VCaP (cell line): ENCODE results near the gene CCDC149.
A peak's percentile ranks its signal among the peaks of the same experiment; 100 is the strongest.

Experiments used
- H3K27ac ChIP-seq: fragments of 450-650 bp; 2 replicates; pipeline ENCODE4 v1.5.1; 2017
- CTCF ChIP-seq: fragments of 450-650 bp; conservative IDR thresholded peaks from 2 replicates; pipeline ENCODE4 v1.5.1; 2017; ENCODE audit warnings: mild to moderate bottlenecking, moderate library complexity

The CCDC149 gene

GRCh38 chr4:24805067-24805466 is 107.8 kb downstream of the CCDC149 start:
- peak overlapping the region; percentile 88 for H3K27ac ChIP-seq
- TF ChIP-seq CTCF = no peak

- H3K27ac ChIP-seq = no peak overlapping the region
- TF ChIP-seq CTCF = no peak
These were observed 110.2 kb downstream of the CCDC149 start for GRCh38 chr4:24802648-24803047.

GRCh38 chr4:24801136-24801855 is 111.5 kb downstream of the CCDC149 start:
- no peak for TF ChIP-seq CTCF
- H3K27ac ChIP-seq = no peak overlapping the region

- no peak overlapping the region for H3K27ac ChIP-seq
- TF ChIP-seq CTCF = no peak
These were observed 112.4 kb downstream of the CCDC149 start for GRCh38 chr4:24800325-24800895.

GRCh38 chr4:24799544-24800324 is 113.1 kb downstream of the CCDC149 start:
- no peak for TF ChIP-seq CTCF
- no peak overlapping the region for H3K27ac ChIP-seq

GRCh38 chr4:24799196-24799543 is 113.7 kb downstream of the CCDC149 start:
- H3K27ac ChIP-seq = no peak overlapping the region
- TF ChIP-seq CTCF = no peak

- no peak for TF ChIP-seq CTCF
- H3K27ac ChIP-seq = no peak overlapping the region
These were observed 114.7 kb downstream of the CCDC149 start for GRCh38 chr4:24798036-24798610.
